Fibroblast of peridontal ligament (primary cell): ENCODE measurements around the gene CDK19.
"Not testable (repeated sequence)": the region's sequence is repeated elsewhere in the genome, so short reads cannot be mapped to it uniquely, and the experiment has no call there.

Source experiments
- DNase-seq: peaks from one replicate; pipeline ENCODE4 v3.0.0-alpha.2; 2010; ENCODE audit errors: extremely low read depth

The CDK19 gene

DNA sequence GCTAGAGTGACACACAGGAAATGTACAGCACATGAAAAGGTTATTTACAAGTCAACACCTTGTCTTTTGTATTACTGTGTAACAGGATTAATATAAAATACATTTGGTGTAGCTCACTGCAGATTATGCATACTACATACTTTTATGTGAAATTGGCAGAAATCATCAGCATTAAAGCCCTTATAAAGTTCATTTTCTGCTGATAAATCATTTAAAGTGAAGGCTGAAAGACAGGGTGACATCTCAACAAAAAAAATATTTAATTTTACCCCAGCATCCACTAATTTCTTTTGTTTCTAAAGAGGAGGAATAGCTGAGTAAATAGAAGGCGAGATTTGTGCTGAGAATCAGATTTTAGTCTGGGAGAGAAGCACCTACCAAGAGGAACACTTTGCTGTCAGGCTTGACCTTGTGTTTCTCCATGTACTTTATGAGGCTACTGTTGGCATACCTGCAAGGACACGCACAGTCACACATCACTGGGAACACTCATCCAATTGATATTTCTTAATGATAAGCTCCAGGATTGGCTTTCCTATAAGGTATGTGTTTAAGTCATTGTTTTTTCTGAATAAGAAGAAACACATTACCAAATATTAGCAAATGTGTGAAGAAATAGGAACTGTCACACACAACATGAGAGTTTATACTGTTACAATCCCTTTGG, 192.2 kb downstream of the CDK19 start:
- DNase-seq: no peak

DNA sequence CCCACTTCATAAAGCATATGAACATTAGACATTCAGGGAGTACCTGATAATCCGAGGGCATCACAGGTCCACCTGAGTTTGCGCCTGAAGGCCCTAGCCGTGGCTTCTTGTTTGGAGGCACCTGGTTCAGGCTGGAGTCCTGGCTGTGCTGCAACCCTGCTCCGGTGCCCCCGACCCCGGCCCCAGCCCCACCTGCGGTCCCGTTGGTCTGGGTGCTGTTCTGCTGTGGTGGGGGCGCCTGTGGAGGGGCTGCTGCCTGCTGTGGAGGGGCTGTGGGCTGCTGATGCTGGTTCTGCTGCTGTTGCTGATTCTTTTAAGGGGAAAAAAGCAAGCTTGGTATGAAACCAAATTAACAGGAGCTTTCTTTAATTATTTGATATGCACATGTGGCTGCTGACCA, 194.2 kb downstream of the CDK19 start:
- DNase-seq: no peak

DNA sequence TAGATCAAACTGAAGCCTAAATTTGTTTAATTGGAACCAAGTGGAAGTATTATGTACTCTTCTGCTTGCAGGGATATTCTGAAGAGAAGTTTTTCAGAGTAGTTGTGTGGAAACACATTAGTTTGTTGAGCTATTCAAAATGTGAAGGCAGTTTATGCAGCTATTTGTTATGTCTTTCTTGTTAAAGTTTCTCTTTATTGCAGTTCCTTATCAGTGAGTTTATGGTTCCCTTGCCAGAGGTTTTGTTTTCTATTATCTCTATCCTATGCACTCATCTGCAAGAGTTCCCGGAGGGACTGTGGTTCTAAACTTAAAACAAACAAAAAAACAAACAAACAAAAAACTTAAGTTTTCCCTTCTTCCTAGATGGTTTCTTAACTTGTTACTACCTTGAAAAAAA, 195.2 kb downstream of the CDK19 start:
- no peak for DNase-seq

DNA sequence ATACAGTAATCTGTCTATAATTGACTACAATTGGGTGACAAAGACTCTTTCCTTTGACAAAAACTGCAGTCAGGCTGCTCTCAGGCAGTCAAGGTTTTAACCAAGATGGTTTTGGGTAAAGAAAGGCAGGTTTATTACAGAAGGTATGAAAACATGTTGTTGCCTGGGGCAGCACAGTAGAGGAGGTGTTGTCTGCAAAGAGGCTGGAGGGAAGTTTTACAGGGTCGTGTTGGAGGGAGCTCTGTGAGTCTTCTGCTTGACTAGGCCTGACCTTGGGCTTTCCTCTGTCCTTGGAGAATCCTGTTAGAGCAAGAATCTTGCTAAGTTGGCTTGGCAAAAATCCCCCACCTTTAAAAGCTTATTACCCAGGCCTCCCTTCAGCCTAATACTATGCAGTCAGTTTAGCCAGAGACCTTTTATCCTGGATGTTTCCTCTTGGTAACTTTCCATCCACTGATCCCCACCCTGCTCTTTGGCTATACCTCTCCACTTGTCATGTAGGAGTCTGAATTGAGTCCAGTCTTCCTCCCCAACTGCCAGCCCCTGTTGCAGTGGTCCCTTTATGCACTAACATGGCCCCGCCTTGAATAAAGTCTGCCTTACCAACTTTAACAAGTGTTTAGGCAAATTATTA, 195.9 kb downstream of the CDK19 start:
- no peak for DNase-seq

DNA sequence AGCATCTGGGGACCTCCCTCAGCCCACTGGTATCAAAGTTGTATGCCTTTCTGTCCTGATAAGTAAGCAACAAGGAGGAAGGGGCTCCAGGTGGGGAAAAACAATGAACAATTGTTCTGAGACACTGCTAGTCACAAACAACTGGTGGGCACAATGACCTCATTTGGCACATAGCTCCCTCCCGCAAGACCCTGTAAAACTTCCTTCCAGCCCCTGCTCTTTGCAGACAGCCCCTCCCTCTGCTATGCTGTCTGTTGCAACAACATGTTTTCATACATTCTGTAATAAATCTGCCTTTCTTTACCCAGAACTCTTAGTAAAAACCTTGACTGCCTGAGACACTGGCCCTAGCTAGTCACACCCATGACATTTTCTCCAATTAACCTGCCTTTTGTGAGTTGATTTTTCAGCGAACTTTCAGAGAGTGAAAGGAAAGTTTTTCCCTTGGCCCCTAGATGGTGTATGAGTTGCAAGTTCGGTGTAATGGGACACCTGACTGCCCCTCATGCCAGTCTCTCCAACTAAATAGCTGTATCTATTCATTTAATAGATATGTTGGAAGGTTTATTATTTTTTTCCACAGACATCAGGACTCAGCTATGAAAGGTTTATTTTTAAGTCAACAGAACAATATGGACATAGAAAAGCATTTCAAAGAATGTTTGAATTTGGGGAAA, 196.5 kb downstream of the CDK19 start:
- peak; percentile 15 for DNase-seq

DNA sequence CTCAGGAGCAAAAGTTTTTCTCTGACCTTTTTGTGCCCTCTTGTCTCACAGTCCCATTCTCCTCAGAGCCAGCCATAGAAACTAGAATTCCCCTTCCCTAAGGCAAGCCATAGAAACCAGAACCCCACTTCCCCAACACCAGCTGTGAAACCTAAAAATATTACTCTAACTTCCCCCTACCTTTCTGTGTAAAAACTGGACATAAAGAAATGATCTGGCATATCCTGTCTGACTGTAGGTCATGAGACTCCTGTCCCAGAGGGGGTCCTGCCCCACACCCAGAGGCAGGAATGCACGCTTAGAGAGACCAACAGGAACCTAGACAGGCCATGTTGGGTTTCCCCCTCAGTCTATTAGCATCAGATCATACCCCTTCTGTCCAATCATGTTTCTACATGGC, 198.2 kb downstream of the CDK19 start:
- no peak for DNase-seq

DNA sequence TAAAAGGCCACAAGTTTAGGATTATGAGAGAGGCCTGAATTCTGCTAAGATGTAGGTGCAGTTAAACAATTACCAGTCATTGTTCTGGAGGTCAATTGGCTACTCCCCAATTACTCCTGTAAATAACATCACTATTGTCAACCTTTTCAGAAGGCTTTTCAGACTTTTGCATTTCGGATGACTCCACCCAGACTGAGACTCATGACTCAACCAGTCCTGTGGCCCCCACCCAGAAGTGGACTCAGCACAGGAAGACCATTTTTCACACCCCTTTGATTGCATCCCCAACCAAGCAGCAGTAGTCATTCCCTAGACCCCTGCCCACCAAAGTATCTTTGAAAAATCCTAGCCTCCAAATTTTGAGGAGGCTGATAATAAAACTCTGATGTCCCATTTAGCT, 199.5 kb downstream of the CDK19 start:
- no peak for DNase-seq

DNA sequence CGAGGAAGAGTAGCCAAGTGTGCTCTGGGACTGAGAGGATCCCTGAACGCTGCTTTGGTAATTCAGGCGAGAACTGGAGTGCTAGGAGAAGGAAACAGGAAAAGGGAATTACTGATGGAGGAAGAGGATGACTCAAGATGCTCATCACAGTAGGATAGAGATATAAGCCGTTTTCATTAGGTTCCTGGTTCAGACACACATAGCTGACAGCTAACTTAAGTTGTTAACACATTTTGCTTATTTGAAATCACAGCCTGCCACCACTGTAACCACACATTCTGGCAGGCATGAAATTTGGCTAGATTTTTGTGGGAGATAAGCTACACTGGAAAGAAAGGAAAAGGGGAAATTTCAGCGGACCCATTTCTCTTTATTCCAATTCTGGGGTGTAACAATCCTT, 200.7 kb downstream of the CDK19 start:
- DNase-seq: no peak

DNA sequence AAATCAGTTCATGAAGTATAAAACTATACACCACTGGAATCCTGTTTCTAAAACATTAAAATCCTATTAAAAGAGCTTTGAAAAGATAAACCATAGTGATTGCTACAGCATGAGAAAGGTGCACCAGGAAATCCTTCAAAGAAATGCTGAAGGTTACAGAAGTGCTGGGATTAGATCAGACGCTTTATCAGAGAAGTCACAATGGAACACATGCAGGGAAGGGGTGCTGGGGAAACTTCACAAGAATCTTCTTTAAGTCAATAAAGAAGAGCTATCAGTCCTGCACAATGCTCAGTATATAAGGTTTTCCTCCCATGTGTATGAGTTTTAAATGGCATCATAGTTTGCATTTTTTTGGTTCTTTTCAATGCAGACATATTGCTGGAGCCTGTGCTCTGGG, 201.2 kb downstream of the CDK19 start:
- no peak for DNase-seq

DNA sequence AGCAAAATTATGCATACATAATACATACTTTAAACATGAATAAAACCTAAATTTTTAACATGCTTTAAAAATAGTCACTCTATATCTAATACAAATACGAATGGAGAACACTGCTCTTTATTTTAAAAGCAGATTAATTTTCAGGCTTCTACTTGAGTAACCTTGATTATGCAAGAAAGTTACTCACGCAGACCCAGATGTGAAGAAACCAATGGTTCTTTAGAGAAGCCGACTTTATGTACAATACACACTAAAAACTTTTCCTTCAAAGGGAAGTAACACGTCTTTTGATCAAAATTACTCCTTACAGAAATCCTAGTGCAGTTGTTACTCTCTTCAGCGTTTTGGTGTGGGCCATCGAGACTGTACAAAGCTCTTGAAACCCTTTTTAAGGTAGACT, 201.9 kb downstream of the CDK19 start:
- DNase-seq: no peak

DNA sequence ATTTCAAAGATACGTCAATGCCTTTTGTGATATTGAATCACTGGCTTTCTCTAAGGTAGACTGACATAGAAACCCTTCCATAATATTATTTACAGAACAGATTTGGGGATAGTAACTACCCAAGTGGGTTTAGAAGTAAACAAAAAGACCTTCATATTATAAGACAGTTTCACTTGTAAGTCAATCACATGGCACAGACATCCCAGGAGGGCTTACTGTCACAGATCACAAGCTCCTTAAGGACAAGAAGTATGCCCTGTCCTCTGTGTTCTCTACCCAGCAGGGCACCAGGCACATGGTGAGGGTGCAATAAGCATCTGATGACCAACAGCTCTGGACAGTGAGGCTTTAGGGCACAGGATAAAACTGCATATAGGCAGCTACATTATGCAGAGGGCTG, 203.0 kb downstream of the CDK19 start:
- no peak for DNase-seq

DNA sequence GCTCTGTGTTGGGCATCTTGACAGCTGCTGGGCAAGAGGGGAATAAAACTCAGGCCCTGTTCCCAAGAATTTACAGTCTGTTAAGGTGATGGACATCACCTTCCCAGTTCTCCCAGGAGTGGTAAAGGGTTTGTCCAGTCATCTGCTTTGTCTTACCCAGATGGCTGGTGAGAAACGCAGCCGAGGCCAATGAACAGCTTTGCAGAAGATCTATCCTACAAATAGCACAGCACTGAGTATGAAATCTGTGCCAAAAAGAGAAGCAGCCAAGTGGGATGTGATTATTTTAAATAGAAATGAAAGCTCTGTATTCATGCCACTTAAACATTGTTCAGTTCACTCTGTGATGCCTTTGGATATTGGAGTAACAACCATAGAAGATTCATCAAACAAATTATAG, 206.2 kb downstream of the CDK19 start:
- DNase-seq: peak; percentile 31

DNA sequence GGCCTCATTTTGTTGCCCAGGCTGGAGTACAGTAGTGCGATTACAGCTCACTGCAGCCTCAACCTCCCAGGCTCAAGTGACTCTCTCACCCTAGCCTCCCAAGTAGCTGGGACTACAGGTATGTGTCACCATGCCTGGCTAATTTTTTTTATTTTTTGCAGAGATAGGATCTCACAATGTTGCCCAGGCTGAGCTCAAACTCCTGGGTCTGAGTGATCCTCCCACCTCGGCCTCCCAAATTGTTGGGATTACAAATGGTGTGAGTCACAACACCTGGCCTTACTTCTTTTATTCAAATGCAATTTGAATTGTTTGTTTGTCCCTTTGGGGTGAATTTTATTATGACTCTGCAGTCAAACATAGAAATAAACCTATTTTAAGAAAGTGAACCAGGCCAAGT, 207.1 kb downstream of the CDK19 start:
- DNase-seq: no peak

DNA sequence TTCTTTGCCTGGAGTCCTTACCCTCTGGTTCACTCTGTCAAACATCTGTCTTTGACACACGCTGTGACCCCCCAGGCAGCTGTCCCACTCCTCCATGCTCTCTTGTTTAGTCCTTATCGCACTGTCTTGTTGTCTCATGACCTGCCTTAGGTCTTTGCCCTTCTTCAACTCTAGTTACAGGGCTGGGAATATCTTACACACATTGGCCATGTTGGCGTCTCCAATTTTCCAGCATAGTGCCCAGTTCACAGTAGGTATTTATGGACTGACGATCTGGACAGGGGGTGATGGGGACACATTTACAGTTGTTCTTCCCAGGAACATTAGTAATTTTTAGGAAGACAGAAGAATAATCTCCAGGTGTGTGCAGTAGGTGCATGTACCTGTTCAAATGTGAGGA, 209.1 kb downstream of the CDK19 start:
- no peak for DNase-seq

DNA sequence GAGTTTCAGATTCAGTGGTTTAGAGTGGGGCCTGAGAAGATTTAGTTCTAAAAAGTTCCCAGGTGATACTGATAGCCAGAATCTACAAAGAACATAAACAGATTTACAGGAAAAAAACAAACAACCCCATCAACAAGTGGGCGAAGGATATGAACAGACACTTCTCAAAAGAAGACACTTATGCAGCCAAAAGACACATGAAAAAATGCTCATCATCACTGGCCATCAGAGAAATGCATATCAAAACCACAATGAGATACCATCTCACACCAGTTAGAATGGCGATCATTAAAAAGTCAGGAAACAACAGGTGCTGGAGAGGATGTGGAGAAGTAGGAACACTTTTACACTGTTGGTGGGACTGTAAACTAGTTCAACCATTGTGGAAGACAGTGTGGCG, 214.6 kb downstream of the CDK19 start:
- not testable (repeated sequence) for DNase-seq

DNA sequence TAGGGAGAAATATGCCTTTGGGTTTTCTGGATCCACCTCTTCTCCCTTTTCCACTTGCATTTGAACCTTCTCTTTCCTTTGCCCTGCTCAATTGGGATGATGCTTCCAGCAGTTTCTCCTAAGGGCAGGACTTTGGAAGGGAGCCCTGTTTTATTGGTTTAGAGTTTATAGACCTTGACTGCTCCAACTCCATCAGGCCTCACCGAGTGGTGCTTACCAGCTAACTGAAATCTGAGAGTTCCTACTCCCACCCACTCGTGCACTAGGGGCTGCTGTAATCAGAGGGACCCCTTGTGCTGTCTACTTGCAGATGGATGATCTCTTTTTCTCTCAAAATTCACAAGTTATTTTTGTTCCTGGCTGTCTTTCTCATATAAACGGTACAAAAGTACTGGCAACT, 217.5 kb downstream of the CDK19 start:
- DNase-seq: no peak

DNA sequence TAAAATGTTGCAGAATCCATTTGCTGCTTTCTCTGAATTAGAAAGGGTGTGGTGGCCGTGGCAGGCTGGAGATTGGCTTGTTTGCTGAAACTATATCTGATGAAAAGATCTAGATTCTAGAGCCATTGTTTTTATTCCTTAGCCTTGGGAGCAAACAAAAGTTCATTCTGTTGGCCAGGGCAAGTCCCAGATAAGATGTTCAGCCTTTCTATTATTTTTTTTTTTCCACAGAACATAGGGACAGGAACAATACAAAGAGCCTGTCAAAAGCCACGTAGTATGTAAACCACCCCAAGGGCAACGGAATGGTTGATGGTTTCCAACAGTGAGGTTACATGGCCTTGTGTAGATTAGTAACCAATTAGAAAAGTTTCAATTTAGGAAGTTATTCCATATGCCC, 218.9 kb downstream of the CDK19 start:
- DNase-seq: no peak

DNA sequence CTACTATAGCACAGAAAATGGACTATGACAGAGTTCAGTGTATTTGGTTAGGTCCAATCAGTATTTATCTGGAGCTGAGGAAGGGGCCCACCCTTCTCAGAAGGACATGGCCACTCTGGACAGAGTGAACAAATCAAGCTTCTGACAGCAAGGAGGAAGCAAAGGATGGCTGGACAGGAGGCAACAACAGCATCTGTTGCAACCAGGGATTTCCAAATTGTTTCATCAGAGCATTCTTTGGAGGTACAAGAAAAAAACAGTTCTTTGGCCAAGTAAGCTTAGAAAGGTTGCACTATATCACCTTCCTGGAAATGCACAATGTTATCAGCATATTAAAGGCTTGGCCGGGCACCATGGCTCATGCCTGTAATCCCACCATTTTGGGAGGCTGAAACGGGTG, 220.2 kb downstream of the CDK19 start:
- DNase-seq: no peak

DNA sequence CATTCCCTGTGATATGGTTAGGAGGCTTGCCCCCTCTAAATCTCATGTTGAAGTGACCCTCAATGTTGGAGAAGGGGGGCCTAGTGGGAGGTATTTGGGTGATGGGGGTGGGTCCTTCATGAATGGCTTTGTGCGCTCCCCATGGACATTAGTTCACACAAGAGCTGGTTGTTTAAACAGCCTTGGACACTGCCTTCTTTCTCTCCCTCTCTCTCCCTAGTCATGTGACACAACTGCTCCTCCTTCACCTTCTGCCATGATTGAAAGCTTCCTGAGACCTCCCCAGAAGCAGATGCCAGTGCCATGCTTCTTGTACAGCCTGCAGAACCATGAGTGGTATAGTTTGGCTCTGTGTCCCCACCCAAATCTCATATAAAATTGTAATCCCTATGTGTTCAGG, 221.6 kb downstream of the CDK19 start:
- DNase-seq: no peak

DNA sequence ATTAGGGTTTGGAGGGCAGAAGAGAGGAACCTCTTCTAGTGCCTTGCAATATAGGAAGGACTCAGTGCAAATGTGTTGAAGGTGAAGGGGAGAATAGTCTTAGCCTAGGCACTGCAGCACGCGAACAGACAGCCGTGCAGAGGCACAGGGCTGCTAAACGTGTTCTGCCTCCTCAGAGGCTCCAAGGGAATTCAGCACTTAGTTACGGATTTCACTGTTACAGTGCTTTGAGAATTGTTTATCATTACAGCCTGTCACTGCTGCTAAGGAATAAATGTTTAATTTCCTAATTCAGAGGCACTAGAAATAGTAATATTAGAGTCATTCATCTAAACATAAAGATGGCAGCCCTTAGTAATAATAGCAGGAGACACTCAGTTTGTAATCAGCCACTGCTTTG, 222.5 kb downstream of the CDK19 start:
- DNase-seq: no peak

DNA sequence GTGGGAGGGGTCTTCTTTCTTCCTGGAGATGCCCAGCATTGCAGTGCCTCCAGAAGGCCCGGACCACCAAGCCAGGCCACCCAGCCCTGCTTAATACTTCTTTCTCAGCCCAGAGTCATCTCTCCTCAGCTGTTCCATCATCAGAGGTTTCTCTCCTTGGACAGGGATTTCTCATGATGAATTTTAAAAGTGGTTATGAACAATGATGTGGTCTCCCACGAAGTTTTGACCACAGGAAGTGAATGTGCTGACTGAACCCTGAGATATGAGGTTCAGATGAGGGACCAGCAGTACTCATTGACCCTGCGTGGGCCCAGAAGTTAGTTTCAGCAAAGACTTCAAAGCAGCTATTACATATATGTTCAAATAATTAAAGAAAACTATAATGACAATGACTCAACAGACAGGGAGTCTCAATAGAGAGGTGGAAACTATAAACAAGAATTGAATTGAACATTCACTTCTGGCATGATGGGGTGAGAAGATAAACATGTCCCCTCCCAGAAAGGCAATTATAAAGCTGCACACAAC, 224.4 kb downstream of the CDK19 start:
- peak; percentile 5 for DNase-seq

DNA sequence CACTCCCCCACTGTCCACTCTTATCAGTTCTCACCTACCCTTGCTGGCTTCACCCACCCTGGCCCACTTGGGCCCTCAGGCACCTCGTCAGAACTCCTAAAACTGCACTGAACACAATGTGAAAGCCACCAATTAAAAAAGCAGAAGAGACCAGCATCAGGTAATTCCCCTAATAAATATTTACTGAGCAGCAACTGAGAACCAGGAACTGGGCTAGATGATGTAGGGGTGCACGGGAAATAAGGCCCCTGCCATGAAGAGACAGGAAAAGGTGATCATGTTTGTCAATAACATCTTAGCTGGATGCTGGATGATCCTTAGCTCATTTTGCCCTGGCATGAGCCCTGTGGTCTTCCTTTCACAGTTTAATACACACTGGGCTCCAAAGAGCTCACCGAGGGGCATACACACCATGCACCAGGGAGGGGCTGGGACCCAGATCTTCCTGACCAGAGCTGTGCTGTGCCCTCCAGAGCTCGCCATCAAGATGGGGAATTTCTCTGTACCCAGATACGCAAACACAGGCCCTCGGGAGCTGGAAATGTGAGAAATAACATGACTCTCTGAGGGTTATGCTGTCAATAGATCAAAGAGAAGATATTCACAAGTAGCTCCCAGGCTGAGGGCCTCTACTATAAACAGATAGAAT, 225.3 kb downstream of the CDK19 start:
- no peak for DNase-seq

DNA sequence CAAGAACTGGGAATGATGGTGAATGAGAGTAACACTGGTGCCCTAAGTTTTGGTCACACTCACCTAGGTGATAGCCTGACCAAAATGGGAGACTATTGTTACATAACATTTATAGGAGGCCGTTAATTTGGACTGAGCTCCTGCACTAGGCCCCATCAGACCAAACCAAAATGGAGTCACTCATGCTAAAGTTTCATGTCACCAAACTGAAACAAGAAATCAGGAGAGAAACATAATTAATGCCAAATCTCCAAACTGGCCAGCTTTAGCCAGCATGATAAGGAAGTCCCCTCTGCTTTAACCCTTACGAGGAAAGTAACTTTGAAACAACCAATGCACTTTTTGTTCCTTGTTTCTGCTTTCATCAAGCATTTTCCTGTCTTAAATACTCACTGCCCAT, 227.9 kb downstream of the CDK19 start:
- no peak for DNase-seq
